ENCODE results near the gene ADAD2.

ADAD2 gene

DNA sequence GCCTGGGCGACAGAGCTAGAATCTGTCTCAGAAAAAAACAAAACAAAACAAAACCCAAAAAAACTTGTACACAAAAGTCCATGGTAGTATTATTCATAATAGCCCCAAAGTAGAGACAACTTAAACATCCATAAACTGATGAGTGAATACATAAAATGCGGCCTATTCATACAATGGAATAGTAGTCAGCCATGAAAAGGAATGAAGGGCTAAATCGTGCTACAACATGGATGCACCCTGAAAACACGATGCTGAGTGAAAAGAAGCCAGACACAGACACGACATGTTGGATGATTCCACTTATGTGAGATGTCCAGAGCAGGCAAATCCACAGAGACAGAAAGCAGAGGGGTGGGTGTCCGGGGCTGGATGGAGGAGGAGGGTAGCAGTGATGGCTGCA, 36.6 kb downstream of the ADAD2 start:
- no peak for DNase-seq

GRCh38 chr16:84228256-84228838, 37.4 kb downstream of the ADAD2 start:
- DNase-seq, result no peak

- DNase-seq, result no peak
Observed at GRCh38 chr16:84229471-84229870, 38.5 kb downstream of the ADAD2 start.

GRCh38 chr16:84232060-84232459, 41.1 kb downstream of the ADAD2 start:
- no peak for DNase-seq

- DNase-seq, result no peak
Observed at GRCh38 chr16:84232969-84233368, 42.0 kb downstream of the ADAD2 start.

GRCh38 chr16:84233748-84234147, 42.8 kb downstream of the ADAD2 start:
- DNase-seq, result no peak

DNA sequence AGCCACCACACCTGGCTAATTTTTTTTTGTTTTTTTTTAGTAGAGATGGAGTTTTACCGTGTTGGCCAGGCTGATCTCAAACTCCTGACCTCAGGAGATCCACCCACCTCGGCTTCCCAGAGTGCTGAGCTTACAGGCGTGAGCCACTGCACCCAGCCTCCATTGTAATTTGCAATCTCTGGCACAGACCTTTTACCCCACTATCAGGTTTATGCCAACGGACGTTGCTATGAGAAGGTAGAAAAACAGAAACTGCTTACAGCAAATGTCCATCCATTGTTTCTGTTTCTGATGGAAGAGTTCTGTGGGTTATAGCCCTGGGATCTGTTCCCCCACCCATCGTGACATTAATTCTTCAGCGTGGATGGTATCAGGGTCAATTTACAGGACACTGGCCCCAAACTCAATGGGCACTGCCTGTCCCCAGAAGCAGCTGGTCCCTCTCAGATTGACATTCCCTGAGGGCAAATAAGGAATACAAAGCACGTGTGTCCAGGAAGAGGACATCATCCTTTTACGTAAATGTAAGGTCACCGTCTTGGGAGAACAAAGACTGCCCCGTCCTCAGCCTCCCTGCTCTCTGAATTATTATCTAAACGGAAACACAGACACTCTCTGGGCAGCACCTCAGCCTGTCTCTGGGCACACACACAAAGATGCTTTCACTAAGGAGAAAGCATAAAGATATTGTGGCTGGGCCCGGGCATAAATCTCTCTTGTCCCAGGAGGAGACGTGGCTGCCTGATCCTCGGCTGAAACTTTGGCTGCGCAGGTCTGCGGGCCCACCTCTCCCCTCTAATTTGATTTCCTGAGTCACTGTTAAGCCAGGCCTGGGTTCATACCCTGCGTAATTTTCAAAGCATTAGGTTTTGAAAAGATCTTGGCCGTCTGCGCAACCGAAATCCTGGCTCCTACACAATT, 43.6 kb downstream of the ADAD2 start:
- DNase-seq, result no peak

DNA sequence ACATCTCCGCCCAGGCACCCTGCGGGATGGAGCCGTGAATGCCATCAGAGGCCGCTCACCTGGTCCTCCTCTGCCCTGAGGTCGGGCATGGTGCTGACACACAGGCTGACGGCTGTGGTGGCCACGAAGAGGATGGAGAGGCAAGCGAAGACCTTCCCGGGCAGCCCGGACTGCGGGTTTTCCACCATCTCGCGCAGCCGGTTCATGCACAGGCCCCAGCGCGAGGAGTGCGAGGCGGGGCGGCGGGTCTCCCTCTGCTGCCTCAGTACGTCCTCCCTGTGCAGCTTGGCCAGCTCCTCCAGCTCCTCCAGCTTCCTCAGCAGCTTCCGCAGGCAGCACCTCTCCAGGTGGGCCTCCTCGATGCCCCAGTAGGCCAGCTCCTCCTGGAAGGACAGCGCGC, 45.7 kb downstream of the ADAD2 start:
- DNase-seq, result no peak

- no peak for DNase-seq
Observed at GRCh38 chr16:84237994-84238750, 47.2 kb downstream of the ADAD2 start.

DNA sequence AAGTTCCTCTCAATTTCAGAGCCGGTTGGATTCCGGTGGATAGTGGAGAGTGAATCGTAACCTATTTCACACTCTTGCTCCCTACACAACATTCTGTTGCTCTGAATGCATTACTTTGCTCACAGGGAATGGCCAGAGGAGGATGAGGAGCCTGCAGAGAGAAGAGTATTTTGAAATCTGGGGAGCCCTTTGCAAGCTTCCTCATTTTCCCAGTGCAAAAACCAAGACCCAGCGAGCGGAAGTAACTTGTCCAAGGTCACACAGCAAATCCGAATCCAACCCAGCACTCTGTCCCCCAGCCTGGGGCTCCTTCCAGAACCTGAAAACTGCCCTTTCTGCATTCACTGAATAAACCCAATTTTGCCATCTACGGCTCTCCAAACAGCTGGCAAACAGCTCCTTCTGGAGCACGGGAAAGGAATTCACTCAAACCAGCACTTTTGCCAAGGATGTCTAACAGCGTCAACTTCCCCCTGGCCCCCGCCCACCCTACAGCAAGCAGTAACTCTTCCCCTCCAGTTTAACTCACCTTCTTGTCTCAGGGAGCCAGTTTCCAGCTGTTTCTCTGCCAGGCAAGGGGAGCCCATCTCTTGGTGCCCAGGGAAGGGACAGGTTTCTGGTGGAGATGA, 48.3 kb downstream of the ADAD2 start:
- DNase-seq, result no peak

DNA sequence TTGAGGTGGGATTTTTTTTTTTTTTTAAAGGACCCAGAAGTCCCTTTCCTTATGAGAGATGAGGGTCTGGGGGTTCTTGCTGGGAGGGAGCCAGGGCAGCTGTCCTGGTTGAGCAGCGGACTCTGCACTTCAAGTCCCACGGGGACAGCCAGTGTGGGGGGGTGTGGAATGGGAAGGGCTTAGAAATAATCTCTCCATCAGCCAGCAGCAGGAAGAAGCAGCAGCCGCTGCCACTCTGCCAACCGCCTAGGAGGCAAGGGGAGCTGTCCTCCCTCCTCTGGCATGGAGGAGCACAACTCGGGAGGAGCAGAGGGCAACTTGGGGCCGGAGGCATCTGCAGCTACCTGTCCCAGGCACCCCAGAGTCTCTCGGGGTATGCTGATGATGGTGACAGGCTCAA, 49.0 kb downstream of the ADAD2 start, which contains the start of gene KCNG4:
KCNG4 (minus strand) TSS at position 104 of the 400 bp plus-strand sequence. CDS start 2,527 bp downstream, outside the sequence.
- DNase-seq, result no peak

DNA sequence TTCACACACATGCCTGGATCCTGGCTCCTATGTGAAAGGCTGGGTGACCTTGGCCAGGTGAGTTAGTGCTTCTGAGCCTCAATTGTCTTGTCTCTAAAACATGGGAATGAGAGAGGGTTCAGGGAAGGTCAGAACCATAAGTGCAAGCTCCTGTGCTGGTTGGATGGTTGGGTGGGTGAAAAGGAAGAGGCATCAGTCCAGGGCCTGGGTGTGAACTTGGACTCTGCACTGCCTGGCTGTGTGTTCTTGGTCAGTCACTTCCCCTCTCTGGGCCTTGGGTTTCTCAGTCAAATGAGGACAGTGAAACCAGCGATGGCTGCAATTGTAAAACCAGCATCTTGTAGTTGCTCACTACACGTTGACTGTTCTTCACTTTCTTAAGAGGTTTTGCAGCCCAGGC, 49.5 kb downstream of the ADAD2 start:
- no peak for DNase-seq

GRCh38 chr16:84241778-84242177, 50.8 kb downstream of the ADAD2 start:
- DNase-seq, result no peak

DNA sequence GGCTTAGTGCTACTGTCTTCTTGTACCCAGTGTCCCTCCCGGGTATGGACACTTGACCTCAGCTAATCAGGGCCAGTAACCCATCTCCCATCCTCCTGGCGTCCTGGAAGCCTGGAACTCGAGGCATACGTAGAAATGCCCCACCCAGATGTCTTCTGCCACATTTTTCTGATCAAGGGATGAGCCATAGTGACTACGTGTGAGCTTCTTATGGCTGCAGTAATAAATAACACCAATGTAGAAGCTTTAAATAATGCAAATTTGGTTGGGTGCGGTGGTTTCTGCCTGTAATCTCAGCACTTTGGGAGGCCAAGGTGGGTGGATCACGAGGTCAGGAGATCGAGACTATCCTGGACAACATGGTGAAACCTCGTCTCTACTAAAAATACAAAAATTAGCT, 51.9 kb downstream of the ADAD2 start:
- no peak for DNase-seq

- no peak for DNase-seq
Observed at GRCh38 chr16:84243732-84244131, 52.8 kb downstream of the ADAD2 start.

DNA sequence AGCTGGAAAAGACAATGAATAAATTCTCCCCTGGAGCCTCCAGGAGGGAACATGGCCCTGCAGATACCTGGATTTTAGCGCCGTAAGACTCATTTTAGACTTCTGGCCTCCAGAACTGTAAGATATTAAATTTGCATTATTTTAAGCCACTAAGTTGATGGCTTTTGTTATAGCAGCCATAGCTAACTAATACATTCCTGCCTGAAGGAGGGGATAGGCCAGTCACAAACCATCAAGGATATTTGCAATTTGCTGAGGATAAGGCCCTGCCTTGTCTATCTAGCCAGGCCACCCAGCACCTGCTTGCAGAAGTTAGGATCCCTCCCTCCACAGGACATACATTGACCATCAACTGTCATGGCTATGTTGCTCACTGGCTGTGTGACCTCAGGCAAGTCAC, 53.8 kb downstream of the ADAD2 start:
- no peak for DNase-seq

DNA sequence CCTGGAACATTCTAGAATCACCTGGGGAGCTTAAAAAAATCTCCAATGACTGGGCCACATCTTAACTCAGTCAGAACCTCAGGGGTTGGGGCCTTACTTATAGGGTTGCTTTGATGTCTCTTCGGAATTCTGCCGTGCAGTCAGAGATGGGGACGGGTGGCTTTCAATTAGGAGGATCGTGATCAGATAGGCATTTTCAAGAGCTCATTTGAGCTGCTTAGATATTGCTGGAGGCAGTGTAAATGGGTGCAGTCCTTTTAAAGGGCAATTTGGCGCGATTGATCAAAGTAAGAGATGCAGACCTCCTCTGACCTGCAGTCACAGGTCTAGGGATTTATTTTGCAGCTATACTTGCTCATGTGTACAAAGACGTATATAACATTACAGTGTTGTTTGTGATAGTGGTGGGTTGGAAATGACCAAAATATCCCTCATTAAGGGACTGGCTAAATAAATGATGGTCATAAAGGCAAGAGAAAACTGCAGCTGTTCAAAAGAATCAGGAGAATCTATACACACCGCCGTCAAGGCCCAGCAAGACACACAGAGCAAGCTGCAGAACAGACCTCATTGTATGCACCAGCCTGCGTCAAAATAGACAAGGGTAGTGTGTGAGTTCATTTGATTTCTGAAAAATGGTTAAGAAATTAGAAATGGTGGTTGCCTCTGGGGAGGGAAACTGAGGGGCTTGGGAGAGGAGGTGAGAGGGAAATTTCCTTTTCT, 55.2 kb downstream of the ADAD2 start:
- no peak for DNase-seq

DNA sequence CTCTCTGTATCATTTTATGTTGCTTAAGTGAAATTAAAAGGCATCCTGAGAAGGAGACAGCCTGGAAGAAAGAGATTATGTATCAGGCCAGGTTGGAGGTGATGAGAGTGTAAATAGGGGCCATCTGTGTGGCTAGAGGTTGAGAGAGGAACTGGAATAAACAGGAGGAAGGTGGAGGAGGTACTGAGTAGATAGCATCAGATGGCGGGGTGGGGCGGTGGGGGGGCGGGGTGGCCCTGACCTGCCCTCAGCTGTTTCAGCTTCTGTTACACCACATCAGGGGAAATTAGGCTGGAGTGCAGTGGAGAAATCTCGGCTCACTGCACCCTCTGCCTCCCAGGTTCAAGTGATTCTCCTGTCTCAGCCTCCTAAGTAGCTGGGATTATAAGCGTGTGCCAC, 55.7 kb downstream of the ADAD2 start:
- DNase-seq, result no peak
